Activated CD8-positive, alpha-beta memory T cell treated with anti-CD3 and anti-CD28 coated beads, Interleukin-2, amount 50 U/mL, for 4 hours (primary cell): ENCODE data around the gene TTC6.
"Not testable (repeated sequence)": the region's sequence is repeated elsewhere in the genome, so short reads cannot be mapped to it uniquely, and the experiment has no call there.

ENCODE experiments used
- DNase-seq: peaks from one replicate; pipeline ENCODE4 v3.0.0-alpha.2; 2020

TTC6 gene

GRCh38 chr14:37594971-37595808, at the start of gene TTC6, which contains the start of gene FOXA1:
TSS of gene TTC6 (plus strand) at chr14:37595629. CDS start at chr14:37622065, 26,436 bp downstream.
TSS of gene FOXA1 (minus strand) at chr14:37595249. CDS start at chr14:37594972, 277 bp downstream.
- no peak for DNase-seq

- DNase-seq, result no peak
These were observed 48.6 kb upstream of the TTC6 start for GRCh38 chr14:37546621-37547447.

- no peak for DNase-seq
These were observed 44.9 kb upstream of the TTC6 start for GRCh38 chr14:37550511-37550910.

- no peak for DNase-seq
These were observed 44.3 kb upstream of the TTC6 start for GRCh38 chr14:37551119-37551518.

- DNase-seq, result no peak
These were observed 41.4 kb upstream of the TTC6 start for GRCh38 chr14:37553935-37554550.

GRCh38 chr14:37555596-37555995, 39.8 kb upstream of the TTC6 start:
- DNase-seq, result not testable (repeated sequence)

- DNase-seq, result no peak
These were observed 36.7 kb upstream of the TTC6 start for GRCh38 chr14:37558740-37559139.

- no peak for DNase-seq
These were observed 36.0 kb upstream of the TTC6 start for GRCh38 chr14:37559386-37559785.

- no peak for DNase-seq
These were observed 32.2 kb upstream of the TTC6 start for GRCh38 chr14:37563189-37563588.

GRCh38 chr14:37565550-37565949, 29.9 kb upstream of the TTC6 start:
- DNase-seq, result no peak

- no peak for DNase-seq
These were observed 28.5 kb upstream of the TTC6 start for GRCh38 chr14:37566811-37567371.

- no peak for DNase-seq
These were observed 25.7 kb upstream of the TTC6 start for GRCh38 chr14:37569729-37570128.

- no peak for DNase-seq
These were observed 24.0 kb upstream of the TTC6 start for GRCh38 chr14:37571391-37571790.

GRCh38 chr14:37573356-37573755, 22.1 kb upstream of the TTC6 start:
- DNase-seq, result no peak

- no peak for DNase-seq
These were observed 16.2 kb upstream of the TTC6 start for GRCh38 chr14:37579274-37579673.

- DNase-seq, result no peak
These were observed 15.3 kb upstream of the TTC6 start for GRCh38 chr14:37580146-37580545.

- no peak for DNase-seq
These were observed 11.8 kb upstream of the TTC6 start for GRCh38 chr14:37583358-37584210.

GRCh38 chr14:37584211-37585100, 11.0 kb upstream of the TTC6 start:
- DNase-seq, result no peak

GRCh38 chr14:37585101-37585511, 10.3 kb upstream of the TTC6 start:
- DNase-seq, result no peak

GRCh38 chr14:37585971-37586796, 9.2 kb upstream of the TTC6 start:
- no peak for DNase-seq
